Midbrain (tissue), 1 donor: Measurements from ENCODE around the gene SMC4.

Source experiments
- DNase-seq: peaks from one replicate; lab custom pipeline; 2025; lab: John Stamatoyannopoulos, UW

SMC4 gene

DNA sequence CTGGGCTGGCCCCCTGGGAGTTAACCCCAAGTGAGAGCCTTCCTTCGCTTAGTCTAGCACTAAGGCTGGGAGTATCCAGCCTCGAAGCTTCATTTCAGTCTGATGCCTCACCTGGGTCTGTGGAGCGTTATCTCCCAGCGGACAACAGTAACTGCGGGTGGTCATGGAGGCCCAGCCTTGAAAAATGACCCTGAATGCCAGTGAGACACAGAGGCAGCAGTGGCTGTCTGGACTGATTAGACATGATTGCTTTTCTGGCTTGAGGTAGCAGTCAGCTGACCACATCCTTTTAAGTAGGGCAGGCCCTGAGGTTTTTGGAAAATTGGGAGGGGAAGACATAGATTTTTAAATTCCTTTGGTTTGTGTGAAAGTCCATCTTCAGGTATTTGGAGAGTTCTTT lies 78.3 kb downstream of the SMC4 start:
- no peak for DNase-seq

DNA sequence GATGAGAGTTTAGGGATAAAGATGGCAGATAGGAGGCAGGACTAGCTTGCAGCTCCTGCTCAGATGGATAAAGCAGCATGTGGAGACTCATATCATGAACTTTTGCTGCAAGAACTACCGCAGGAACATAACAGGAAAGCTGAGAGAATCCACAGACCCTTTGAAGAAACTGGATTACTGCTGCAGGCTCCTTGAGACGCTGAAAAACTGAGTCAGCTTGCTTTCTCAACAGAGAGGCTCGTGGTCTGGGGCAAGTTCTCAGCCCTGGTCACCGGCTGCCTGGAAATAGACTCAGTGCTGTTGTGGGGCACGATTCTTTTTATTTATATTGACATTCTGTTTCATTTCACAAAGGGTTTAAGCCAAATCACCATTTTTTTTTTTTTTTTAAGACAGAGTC lies 78.9 kb downstream of the SMC4 start:
- no peak for DNase-seq

DNA sequence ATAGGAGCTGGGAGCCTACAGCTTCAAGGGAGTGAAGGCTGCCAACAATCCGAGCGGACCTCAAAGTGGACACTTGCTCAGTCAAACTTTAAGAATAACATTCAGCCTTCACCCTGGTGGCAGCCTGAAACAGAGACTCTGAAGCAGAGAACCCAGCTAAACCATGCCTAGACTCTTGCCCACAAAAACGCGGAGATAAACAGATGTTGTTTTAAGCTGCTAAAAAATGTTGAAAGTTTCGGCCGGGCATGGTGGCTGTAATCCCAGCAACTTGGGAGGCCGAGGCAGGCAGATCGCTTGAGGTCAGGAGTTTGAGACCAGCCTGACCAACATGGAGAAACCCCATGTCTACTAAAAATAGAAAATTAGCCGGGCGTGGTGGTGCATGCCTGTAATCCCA lies 79.9 kb downstream of the SMC4 start:
- no peak for DNase-seq

GRCh38 chr3:160480931-160481330 lies 81.5 kb downstream of the SMC4 start:
- DNase-seq: no peak

DNA sequence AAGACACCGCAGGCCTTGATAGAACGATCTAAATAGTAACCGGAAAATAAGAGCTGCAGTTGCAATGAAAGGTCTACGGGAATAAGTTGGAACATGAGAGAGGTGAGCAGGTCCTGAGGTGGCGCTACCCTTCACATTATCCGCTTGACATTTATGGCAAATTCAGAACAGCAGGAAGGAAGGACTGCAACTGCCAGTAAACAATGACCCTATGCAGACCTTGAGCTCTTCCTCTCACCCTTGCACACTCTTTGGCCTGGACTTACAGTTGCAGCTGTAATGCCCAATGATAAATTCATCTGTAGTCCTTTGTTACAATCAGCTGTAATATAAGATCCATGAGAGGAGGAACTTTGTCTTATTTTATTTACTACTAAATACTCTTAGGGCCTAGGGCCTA lies 82.4 kb downstream of the SMC4 start:
- no peak for DNase-seq

DNA sequence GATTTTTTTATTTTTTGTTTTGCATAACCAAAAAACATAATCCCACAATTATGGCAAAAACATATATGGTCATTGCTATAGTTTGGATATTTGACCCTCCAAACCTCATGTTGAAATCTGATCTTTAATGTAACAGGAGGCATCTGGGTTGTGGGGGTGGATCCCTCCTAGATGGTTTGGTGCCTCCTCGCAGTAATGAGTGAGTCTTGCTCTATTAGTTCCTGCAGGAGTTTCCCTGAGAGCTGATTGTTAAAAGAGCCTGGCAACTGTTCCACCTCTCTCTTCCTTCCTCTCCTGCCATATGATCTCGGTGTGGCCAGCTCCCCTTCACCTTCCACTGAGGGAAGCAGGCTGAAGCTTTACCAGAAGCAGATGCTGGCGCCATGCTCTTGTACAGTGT lies 83.3 kb downstream of the SMC4 start:
- DNase-seq: no peak
